Trophoblast cell (in vitro differentiated cells and primary cell): Measurements from ENCODE around the gene ATP9B.
A peak's percentile ranks its signal among the peaks of the same experiment; 100 is the strongest.

Source experiments
- DNase-seq, 2 donors: peaks; one replicate each; pipeline ENCODE4 v3.0.0-alpha.2; 2016
- H2AFZ ChIP-seq: 2 replicates; pipeline ENCODE4 v1.6.1; 2013; ENCODE audit warnings: low read length, moderate library complexity, mild to moderate bottlenecking; ENCODE audit not compliant: insufficient read depth, poor library complexity
- H2AK5ac ChIP-seq: 2 replicates; pipeline ENCODE4 v1.6.1; 2013; ENCODE audit warnings: mild to moderate bottlenecking, low read length
- H2BK120ac ChIP-seq: 2 replicates; pipeline ENCODE4 v1.6.1; 2013; ENCODE audit warnings: low read length, mild to moderate bottlenecking, moderate library complexity; ENCODE audit not compliant: insufficient read depth, poor library complexity
- H2BK12ac ChIP-seq: 2 replicates; pipeline ENCODE4 v1.6.1; 2013; ENCODE audit warnings: mild to moderate bottlenecking, low read length, moderate library complexity
- H2BK5ac ChIP-seq: 2 replicates; pipeline ENCODE4 v1.6.1; 2013; ENCODE audit warnings: low read length, low read depth, moderate library complexity, mild to moderate bottlenecking; ENCODE audit not compliant: poor library complexity
- H3K14ac ChIP-seq: 2 replicates; pipeline ENCODE4 v1.6.1; 2013; ENCODE audit warnings: mild to moderate bottlenecking, low read length
- H3K18ac ChIP-seq: 2 replicates; pipeline ENCODE4 v1.6.1; 2013; ENCODE audit warnings: mild to moderate bottlenecking, low read length
- H3K23ac ChIP-seq: 2 replicates; pipeline ENCODE4 v1.6.1; 2013; ENCODE audit warnings: low read length
- H3K27ac ChIP-seq: 2 replicates; pipeline ENCODE4 v1.5.1; 2013; ENCODE audit warnings: low read depth, mild to moderate bottlenecking, inconsistent platforms, low read length, moderate library complexity
- H3K27me3 ChIP-seq: 2 replicates; pipeline ENCODE4 v1.6.1; 2013; ENCODE audit warnings: inconsistent platforms, mild to moderate bottlenecking, low read length, moderate library complexity; ENCODE audit not compliant: insufficient read depth
- H3K36me3 ChIP-seq, 2 experiments: 1 replicate in 1 of 2; 2 replicates in 1 of 2; pipeline ENCODE4 v1.6.1; 2013; ENCODE audit warnings: low read length in 2 of 2, mild to moderate bottlenecking in 2 of 2, moderate library complexity in 1 of 2; ENCODE audit not compliant: insufficient read depth in 2 of 2, control insufficient read depth in 1 of 2
- H3K4ac ChIP-seq: 2 replicates; pipeline ENCODE4 v1.6.1; 2013; ENCODE audit warnings: low read depth, mild to moderate bottlenecking, low read length, moderate library complexity
- H3K4me1 ChIP-seq, 2 experiments: 1 replicate in 1 of 2; 2 replicates in 1 of 2; pipeline ENCODE4 v1.6.1; 2013; ENCODE audit warnings: low read length in 2 of 2, mild to moderate bottlenecking in 2 of 2, moderate library complexity in 1 of 2; ENCODE audit not compliant: insufficient read depth in 2 of 2, control insufficient read depth in 1 of 2
- H3K4me2 ChIP-seq: 2 replicates; pipeline ENCODE4 v1.6.1; 2013; ENCODE audit warnings: inconsistent platforms, mild to moderate bottlenecking, low read length, moderate library complexity
- H3K4me3 ChIP-seq: 2 replicates; pipeline ENCODE4 v1.5.1; 2013; ENCODE audit warnings: mild to moderate bottlenecking, low read depth, low read length, inconsistent platforms
- H3K79me1 ChIP-seq: one replicate; pipeline ENCODE4 v1.6.1; 2013; ENCODE audit warnings: low read length
- H3K79me2 ChIP-seq: 2 replicates; pipeline ENCODE4 v1.6.1; 2013; ENCODE audit warnings: low read length, mild to moderate bottlenecking; ENCODE audit not compliant: control insufficient read depth, insufficient read depth, poor library complexity
- H3K9ac ChIP-seq: 2 replicates; pipeline ENCODE4 v1.6.1; 2013; ENCODE audit warnings: mild to moderate bottlenecking, low read length
- H3K9me3 ChIP-seq: 2 replicates; pipeline ENCODE4 v1.6.1; 2013; ENCODE audit warnings: low read depth, mild to moderate bottlenecking, control low read depth, inconsistent platforms, low read length; ENCODE audit not compliant: insufficient read depth
- H4K12ac ChIP-seq: 2 replicates; pipeline ENCODE4 v1.6.1; 2013; ENCODE audit warnings: low read depth, mild to moderate bottlenecking, low read length, moderate library complexity
- H4K8ac ChIP-seq: 2 replicates; pipeline ENCODE4 v1.6.1; 2013; ENCODE audit warnings: low read depth, mild to moderate bottlenecking, low read length, moderate library complexity
- H4K91ac ChIP-seq: one replicate; pipeline ENCODE4 v1.6.1; 2013; ENCODE audit warnings: low read depth, mild to moderate bottlenecking, low read length, moderate library complexity
- WGBS: extraction: QIAGEN DNeasy Blood & Tissue Kit; methylation state at CpG from one replicate; pipeline ENCODE4 v1.1.7; 2013; ENCODE audit warnings: missing lambda C conversion rate; ENCODE audit not compliant: insufficient read length, insufficient coverage; ENCODE audit errors: extremely low coverage; 5-methylcytosine and 5-hydroxymethylcytosine counted together

ATP9B gene

DNA sequence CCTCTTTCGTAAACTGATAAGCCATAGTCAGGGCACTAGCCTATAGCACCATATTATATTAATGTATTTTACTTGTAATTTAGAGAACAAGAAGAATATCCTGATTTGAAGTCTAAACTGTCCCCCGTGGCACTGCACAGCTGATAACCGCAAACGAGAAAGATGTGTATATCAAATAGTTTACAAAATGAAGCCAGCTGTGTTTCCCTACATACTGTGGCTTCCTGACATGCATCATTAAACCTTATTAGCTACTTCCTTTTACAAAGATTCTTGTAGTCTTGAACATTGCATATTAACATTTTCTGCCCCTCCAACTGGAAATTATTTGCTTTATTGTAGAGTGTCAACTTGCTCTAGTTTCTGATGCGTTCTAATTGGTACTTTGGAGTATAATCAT, 173.1 kb downstream of the ATP9B start:
- Histone ChIP-seq H3K4me3 (no peak overlapping the region), H3K27ac (no peak overlapping the region), H3K18ac (no peak overlapping the region), H2AK5ac (no peak overlapping the region), H3K36me3 (peaks cover 0 to 2% of the 10 kb centered on the region in 2 experiments), H4K91ac (no peak overlapping the region), H2BK12ac (no peak overlapping the region), H3K14ac (no peak overlapping the region), H4K12ac (no peak overlapping the region), H3K79me1 (no peaks in the 10 kb centered on the region), H3K23ac (no peak overlapping the region), H3K9me3 (no peaks in the 10 kb centered on the region), H2AFZ (no peak overlapping the region), H3K4me1 (no peaks in the 10 kb centered on the region), H3K27me3 (no peaks in the 10 kb centered on the region), H3K9ac (no peak overlapping the region), H3K4me2 (no peak overlapping the region), H2BK120ac (no peak overlapping the region), H3K4ac (no peak overlapping the region), H2BK5ac (no peak overlapping the region), H4K8ac (no peak overlapping the region), H3K79me2 (no peaks in the 10 kb centered on the region)
- no peak for DNase-seq
- no CpG with 5 or more reads among the region's 5 CpGs for WGBS

GRCh38 chr18:79245517-79246001, 176.4 kb downstream of the ATP9B start:
- H3K79me1 ChIP-seq = no peaks in the 10 kb centered on the region

GRCh38 chr18:79246309-79247108, 177.3 kb downstream of the ATP9B start:
- no peak overlapping the region for H3K4me3 ChIP-seq
- peak; percentile 57 to 72 for DNase-seq
- H3K18ac ChIP-seq = no peak overlapping the region
- H3K79me1 ChIP-seq = no peaks in the 10 kb centered on the region
- H3K4me2 ChIP-seq = peak overlapping the region; percentile 45
- no peak overlapping the region for H4K91ac ChIP-seq
- no peak overlapping the region for H2AK5ac ChIP-seq
- no peaks in the 10 kb centered on the region for H3K27me3 ChIP-seq
- H3K27ac ChIP-seq = no peak overlapping the region
- no peaks in the 10 kb centered on the region for H3K79me2 ChIP-seq
- H4K12ac ChIP-seq = no peak overlapping the region
- no peak overlapping the region for H3K9ac ChIP-seq
- no peaks in the 10 kb centered on the region for H3K4me1 ChIP-seq
- no peak overlapping the region for H4K8ac ChIP-seq
- no peak overlapping the region for H2BK5ac ChIP-seq
- H2BK12ac ChIP-seq = no peak overlapping the region
- H3K23ac ChIP-seq = no peak overlapping the region
- no peak overlapping the region for H2BK120ac ChIP-seq
- no peaks in the 10 kb centered on the region for H3K9me3 ChIP-seq
- no peak overlapping the region for H3K14ac ChIP-seq
- H2AFZ ChIP-seq = no peak overlapping the region
- H3K4ac ChIP-seq = no peak overlapping the region
- no peaks in the 10 kb centered on the region for H3K36me3 ChIP-seq
- WGBS = no CpG with 5 or more reads among the region's 31 CpGs

More at GRCh38 chr18:79245517-79246001, 176.4 kb downstream of the ATP9B start:
- Histone ChIP-seq H4K91ac (no peak overlapping the region), H4K8ac (no peak overlapping the region), H3K4ac (no peak overlapping the region), H3K27ac (no peak overlapping the region), H3K27me3 (no peaks in the 10 kb centered on the region), H2AK5ac (no peak overlapping the region), H3K9me3 (no peaks in the 10 kb centered on the region), H3K36me3 (no peaks in the 10 kb centered on the region), H3K23ac (no peak overlapping the region), H2BK12ac (no peak overlapping the region), H2AFZ (no peak overlapping the region), H3K4me2 (no peak overlapping the region), H3K4me3 (no peak overlapping the region), H3K4me1 (no peaks in the 10 kb centered on the region), H2BK120ac (no peak overlapping the region), H2BK5ac (no peak overlapping the region), H3K14ac (no peak overlapping the region), H4K12ac (no peak overlapping the region), H3K9ac (no peak overlapping the region), H3K79me2 (no peaks in the 10 kb centered on the region), H3K18ac (no peak overlapping the region)
- no CpG with 5 or more reads among the region's 23 CpGs for WGBS
- no peak for DNase-seq

DNA sequence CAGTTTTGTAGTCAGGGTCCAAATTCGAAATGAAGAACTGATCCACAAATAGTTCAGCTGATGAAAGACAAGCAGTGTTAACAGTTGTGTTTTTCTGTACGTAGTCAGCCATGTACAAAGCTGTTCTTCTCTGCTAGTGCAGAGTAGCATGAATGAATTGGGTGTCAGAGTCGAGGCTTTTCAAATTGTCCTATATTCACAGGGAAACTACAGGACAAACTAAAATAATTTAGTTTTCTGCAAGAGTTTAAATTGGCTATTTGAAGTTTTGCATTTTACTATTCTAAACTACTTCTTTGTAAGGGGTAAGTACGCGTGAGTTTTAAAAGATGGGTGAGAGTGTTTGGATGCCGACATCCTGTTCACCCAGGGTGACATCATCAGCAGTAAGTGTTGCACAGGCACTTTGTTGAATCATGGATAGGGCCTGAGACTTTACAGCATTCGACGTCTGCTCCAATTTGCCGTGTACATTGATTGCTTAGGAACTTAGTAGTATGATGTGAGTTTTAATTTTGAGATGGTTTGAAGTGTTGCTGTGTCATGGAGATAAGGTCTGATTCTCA, 179.4 kb downstream of the ATP9B start:
- no peak overlapping the region for H2BK120ac ChIP-seq
- H2BK12ac ChIP-seq = no peak overlapping the region
- H3K14ac ChIP-seq = no peak overlapping the region
- no peaks in the 10 kb centered on the region for H3K79me1 ChIP-seq
- no peaks in the 10 kb centered on the region for H3K9me3 ChIP-seq
- no peak overlapping the region for H4K8ac ChIP-seq
- H4K12ac ChIP-seq = no peak overlapping the region
- no peak overlapping the region for H3K4ac ChIP-seq
- H3K27ac ChIP-seq = no peak overlapping the region
- H3K4me2 ChIP-seq = no peak overlapping the region
- H2AK5ac ChIP-seq = no peak overlapping the region
- no peaks in the 10 kb centered on the region for H3K79me2 ChIP-seq
- WGBS = no CpG with 5 or more reads among the region's 9 CpGs
- H3K27me3 ChIP-seq = no peaks in the 10 kb centered on the region
- H3K23ac ChIP-seq = no peak overlapping the region
- H3K4me3 ChIP-seq = no peak overlapping the region
- H2BK5ac ChIP-seq = no peak overlapping the region
- no peak for DNase-seq
- H3K4me1 ChIP-seq = no peaks in the 10 kb centered on the region
- no peaks in the 10 kb centered on the region for H3K36me3 ChIP-seq
- H4K91ac ChIP-seq = no peak overlapping the region
- no peak overlapping the region for H3K18ac ChIP-seq
- no peak overlapping the region for H2AFZ ChIP-seq
- no peak overlapping the region for H3K9ac ChIP-seq
